ENCODE results near the gene SELENOO. TPM values are rescaled to one million over a fixed set of nuclear protein-coding genes. Genes with fewer than 3 reads are reported as not detected.
A peak's percentile ranks its signal among the peaks of the same experiment; 100 is the strongest.

SELENOO gene
- total and polyA plus RNA-seq, 2 of the 13 experiments (the other 11 are each of a cell fraction or from before 2014, with no cell fraction given): 14.4 to 19.0 TPM

DNA sequence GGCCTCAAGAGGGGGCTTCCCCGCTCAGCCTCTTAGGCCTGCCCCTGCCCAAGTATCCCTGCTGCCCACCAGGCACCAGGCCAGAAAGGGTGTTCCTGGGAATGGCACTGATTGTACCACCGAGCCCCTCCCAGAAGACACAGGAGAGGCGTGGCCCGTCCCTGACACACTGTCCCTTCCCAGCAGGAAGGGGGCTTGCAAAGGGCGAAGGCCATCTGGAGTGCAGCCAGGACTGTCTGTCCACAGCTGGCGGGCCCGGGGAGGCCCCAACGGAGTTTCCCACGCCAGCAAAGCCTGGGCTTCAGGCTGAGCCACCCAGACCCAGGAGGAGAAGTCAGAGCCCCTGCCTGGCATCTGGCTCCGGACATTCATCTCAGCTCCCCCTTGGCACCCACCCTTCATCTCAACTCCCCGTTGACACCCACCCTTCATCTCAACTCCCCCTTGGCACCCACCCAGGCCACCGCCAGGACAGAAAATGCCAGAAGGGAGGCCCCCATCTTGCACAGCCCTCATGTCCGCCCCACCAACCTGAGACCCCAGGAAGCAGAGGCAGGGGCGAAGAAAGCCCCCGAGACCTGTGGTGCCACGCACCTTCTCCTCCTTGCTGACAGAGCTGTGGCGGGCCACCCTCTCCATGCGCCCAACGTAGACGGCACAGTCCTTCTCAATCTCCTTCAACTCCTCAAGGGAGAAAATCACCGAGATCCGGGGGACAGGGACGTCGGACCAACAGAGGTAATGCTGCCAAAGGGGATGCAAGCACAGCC, 24.6 kb downstream of the SELENOO start (continued):
- TF ChIP-seq SRSF4 (IDR thresholded peaks at IDR 0.05; ENCODE audit: low read depth, low read length, poor library complexity, severe bottlenecking) (no peak), EP300 (IDR thresholded peaks at IDR 0.05; ENCODE audit: low read depth in 2 of 2, low read length in 2 of 2) (0 out of 4 replicates have a peak, but pooled peaks of 1 of the 2 experiments have one; percentile 13), EP300 (CRISPR knock-in tag; IDR thresholded peaks at IDR 0.05; ENCODE audit: borderline replicate concordance) (no peak), SALL1 (CRISPR knock-in tag; IDR thresholded peaks at IDR 0.05) (peak; percentile 50), CHCHD3 (CRISPR knock-in tag; IDR thresholded peaks at IDR 0.05) (no peak), SAP130 (CRISPR knock-in tag; IDR thresholded peaks at IDR 0.05; ENCODE audit: low read depth) (0 out of 2 replicates have a peak, but pooled peaks have one; percentile 23), ZNF543 (CRISPR knock-in tag; IDR thresholded peaks at IDR 0.05) (no peak), HNRNPL (IDR thresholded peaks at IDR 0.05; ENCODE audit: low read depth, low read length) (0 out of 2 replicates have a peak, but pooled peaks have one; percentile 66), GABPB1 (CRISPR knock-in tag; IDR thresholded peaks at IDR 0.05) (peak; percentile 16; the same call in 1 of the 2 replicates), TEAD2 (CRISPR knock-in tag; IDR thresholded peaks at IDR 0.05) (no peak), RARA (CRISPR knock-in tag; IDR thresholded peaks at IDR 0.05) (peak; percentile 46)
- TF ChIP-seq, protein P1, sequence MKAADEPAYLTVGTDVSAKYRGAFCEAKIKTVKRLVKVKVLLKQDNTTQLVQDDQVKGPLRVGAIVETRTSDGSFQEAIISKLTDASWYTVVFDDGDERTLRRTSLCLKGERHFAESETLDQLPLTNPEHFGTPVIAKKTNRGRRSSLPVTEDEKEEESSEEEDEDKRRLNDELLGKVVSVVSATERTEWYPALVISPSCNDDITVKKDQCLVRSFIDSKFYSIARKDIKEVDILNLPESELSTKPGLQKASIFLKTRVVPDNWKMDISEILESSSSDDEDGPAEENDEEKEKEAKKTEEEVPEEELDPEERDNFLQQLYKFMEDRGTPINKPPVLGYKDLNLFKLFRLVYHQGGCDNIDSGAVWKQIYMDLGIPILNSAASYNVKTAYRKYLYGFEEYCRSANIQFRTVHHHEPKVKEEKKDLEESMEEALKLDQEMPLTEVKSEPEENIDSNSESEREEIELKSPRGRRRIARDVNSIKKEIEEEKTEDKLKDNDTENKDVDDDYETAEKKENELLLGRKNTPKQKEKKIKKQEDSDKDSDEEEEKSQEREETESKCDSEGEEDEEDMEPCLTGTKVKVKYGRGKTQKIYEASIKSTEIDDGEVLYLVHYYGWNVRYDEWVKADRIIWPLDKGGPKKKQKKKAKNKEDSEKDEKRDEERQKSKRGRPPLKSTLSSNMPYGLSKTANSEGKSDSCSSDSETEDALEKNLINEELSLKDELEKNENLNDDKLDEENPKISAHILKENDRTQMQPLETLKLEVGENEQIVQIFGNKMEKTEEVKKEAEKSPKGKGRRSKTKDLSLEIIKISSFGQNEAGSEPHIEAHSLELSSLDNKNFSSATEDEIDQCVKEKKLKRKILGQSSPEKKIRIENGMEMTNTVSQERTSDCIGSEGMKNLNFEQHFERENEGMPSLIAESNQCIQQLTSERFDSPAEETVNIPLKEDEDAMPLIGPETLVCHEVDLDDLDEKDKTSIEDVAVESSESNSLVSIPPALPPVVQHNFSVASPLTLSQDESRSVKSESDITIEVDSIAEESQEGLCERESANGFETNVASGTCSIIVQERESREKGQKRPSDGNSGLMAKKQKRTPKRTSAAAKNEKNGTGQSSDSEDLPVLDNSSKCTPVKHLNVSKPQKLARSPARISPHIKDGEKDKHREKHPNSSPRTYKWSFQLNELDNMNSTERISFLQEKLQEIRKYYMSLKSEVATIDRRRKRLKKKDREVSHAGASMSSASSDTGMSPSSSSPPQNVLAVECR (CRISPR knock-in tag; IDR thresholded peaks at IDR 0.05; ENCODE audit: borderline replicate concordance): peak; percentile 64; the same call in 1 of the 2 replicates
- TF ChIP-seq, protein P2, sequence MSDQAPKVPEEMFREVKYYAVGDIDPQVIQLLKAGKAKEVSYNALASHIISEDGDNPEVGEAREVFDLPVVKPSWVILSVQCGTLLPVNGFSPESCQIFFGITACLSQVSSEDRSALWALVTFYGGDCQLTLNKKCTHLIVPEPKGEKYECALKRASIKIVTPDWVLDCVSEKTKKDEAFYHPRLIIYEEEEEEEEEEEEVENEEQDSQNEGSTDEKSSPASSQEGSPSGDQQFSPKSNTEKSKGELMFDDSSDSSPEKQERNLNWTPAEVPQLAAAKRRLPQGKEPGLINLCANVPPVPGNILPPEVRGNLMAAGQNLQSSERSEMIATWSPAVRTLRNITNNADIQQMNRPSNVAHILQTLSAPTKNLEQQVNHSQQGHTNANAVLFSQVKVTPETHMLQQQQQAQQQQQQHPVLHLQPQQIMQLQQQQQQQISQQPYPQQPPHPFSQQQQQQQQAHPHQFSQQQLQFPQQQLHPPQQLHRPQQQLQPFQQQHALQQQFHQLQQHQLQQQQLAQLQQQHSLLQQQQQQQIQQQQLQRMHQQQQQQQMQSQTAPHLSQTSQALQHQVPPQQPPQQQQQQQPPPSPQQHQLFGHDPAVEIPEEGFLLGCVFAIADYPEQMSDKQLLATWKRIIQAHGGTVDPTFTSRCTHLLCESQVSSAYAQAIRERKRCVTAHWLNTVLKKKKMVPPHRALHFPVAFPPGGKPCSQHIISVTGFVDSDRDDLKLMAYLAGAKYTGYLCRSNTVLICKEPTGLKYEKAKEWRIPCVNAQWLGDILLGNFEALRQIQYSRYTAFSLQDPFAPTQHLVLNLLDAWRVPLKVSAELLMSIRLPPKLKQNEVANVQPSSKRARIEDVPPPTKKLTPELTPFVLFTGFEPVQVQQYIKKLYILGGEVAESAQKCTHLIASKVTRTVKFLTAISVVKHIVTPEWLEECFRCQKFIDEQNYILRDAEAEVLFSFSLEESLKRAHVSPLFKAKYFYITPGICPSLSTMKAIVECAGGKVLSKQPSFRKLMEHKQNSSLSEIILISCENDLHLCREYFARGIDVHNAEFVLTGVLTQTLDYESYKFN (CRISPR knock-in tag; conservative IDR thresholded peaks at IDR 0.05): peak; percentile 52
- TF ChIP-seq, protein P3, sequence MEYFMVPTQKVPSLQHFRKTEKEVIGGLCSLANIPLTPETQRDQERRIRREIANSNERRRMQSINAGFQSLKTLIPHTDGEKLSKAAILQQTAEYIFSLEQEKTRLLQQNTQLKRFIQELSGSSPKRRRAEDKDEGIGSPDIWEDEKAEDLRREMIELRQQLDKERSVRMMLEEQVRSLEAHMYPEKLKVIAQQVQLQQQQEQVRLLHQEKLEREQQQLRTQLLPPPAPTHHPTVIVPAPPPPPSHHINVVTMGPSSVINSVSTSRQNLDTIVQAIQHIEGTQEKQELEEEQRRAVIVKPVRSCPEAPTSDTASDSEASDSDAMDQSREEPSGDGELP (IDR thresholded peaks at IDR 0.05; ENCODE audit: borderline replicate concordance, low read depth): peak; percentile 87; the same call in 1 of the 2 replicates
- TF ChIP-seq, protein P4, sequence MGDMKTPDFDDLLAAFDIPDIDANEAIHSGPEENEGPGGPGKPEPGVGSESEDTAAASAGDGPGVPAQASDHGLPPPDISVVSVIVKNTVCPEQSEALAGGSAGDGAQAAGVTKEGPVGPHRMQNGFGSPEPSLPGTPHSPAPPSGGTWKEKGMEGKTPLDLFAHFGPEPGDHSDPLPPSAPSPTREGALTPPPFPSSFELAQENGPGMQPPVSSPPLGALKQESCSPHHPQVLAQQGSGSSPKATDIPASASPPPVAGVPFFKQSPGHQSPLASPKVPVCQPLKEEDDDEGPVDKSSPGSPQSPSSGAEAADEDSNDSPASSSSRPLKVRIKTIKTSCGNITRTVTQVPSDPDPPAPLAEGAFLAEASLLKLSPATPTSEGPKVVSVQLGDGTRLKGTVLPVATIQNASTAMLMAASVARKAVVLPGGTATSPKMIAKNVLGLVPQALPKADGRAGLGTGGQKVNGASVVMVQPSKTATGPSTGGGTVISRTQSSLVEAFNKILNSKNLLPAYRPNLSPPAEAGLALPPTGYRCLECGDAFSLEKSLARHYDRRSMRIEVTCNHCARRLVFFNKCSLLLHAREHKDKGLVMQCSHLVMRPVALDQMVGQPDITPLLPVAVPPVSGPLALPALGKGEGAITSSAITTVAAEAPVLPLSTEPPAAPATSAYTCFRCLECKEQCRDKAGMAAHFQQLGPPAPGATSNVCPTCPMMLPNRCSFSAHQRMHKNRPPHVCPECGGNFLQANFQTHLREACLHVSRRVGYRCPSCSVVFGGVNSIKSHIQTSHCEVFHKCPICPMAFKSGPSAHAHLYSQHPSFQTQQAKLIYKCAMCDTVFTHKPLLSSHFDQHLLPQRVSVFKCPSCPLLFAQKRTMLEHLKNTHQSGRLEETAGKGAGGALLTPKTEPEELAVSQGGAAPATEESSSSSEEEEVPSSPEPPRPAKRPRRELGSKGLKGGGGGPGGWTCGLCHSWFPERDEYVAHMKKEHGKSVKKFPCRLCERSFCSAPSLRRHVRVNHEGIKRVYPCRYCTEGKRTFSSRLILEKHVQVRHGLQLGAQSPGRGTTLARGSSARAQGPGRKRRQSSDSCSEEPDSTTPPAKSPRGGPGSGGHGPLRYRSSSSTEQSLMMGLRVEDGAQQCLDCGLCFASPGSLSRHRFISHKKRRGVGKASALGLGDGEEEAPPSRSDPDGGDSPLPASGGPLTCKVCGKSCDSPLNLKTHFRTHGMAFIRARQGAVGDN (CRISPR knock-in tag; IDR thresholded peaks at IDR 0.05): peak; percentile 58

All from HepG2 (cell line).